Measurements from ENCODE around the gene BASP1. TPM values are rescaled to one million over a fixed set of nuclear protein-coding genes. Genes with fewer than 3 reads are reported as not detected.

The BASP1 gene
- total and polyA plus RNA-seq, 2 experiments from 2014 or later, result 134 to 183 TPM

DNA sequence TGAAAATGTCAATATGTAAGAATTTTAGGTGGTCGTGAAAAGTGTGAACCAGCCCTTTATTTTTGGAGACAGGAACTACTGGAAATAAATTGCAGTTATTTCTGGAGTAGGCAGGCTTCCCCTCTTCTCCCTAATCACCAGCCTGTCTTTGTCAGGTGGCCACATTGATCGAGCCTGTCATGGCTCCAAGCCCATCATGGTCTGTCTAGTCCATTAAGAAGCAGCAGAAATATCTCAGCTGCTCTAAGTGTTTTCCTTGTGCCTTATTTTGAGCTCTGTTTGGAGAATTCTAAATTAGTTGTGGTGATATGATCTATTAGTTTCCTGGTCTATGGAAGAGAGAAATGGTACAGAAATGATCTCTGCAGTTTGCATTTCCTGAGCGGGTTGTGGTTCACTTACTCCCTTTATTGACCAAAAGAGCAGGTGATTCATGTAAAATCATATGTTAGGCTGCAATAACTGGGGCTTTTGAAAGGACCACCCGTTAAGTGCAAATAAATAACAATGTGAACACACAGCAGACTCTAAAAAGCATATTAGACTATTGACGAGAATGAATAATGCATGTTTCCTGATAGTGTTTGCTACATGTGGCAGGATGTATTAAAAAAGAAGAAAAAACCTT is 42.3 kb downstream of the BASP1 start:
- H4K20me1 ChIP-seq (ENCODE audit: insufficient read depth, poor library complexity, severe bottlenecking), result peaks cover 35% of the 10 kb centered on the region

DNA sequence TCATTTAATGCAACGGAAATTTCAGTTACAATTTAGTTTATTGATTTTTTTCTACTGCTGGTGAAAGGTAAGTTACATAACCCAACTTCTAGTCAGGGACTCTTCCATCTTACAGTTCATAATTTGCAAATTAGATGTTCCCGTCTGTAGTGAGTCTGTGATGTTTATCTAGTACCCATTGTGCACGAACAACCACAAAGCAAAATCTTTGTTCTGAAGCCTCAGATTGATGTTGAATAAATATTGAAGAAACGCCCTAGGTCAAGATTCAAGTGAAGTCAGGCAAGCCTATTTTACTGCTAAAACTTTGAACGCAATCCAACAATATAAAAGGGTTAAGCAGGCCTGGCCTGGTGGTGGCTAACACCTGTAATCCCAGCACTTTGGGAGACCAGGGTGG is 43.1 kb downstream of the BASP1 start:
- no peak overlapping the region for H3K27ac ChIP-seq
- H2AFZ ChIP-seq, result no peak overlapping the region
- H3K27me3 ChIP-seq, result no peaks in the 10 kb centered on the region
- no peaks in the 10 kb centered on the region for H3K9me3 ChIP-seq (ENCODE audit: low read depth)
- TF ChIP-seq, protein P1, sequence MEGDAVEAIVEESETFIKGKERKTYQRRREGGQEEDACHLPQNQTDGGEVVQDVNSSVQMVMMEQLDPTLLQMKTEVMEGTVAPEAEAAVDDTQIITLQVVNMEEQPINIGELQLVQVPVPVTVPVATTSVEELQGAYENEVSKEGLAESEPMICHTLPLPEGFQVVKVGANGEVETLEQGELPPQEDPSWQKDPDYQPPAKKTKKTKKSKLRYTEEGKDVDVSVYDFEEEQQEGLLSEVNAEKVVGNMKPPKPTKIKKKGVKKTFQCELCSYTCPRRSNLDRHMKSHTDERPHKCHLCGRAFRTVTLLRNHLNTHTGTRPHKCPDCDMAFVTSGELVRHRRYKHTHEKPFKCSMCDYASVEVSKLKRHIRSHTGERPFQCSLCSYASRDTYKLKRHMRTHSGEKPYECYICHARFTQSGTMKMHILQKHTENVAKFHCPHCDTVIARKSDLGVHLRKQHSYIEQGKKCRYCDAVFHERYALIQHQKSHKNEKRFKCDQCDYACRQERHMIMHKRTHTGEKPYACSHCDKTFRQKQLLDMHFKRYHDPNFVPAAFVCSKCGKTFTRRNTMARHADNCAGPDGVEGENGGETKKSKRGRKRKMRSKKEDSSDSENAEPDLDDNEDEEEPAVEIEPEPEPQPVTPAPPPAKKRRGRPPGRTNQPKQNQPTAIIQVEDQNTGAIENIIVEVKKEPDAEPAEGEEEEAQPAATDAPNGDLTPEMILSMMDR (IDR thresholded peaks at IDR 0.05; ENCODE audit: poor library complexity), result no peak
- no peak for TF ChIP-seq EZH2phosphoT487 (IDR thresholded peaks at IDR 0.05; ENCODE audit: low read depth, severe bottlenecking, unreplicated experiment)
- TF ChIP-seq EZH2 (IDR thresholded peaks at IDR 0.05; ENCODE audit: borderline replicate concordance), result no peak
- peaks cover 100% of the 10 kb centered on the region for H3K79me2 ChIP-seq
- no peak overlapping the region for H3K4me3 ChIP-seq
- H3K4me1 ChIP-seq (ENCODE audit: insufficient read depth), result peaks cover 23% of the 10 kb centered on the region
- DNase-seq (ENCODE audit: low spot score), result no peak
- H4K20me1 ChIP-seq (ENCODE audit: insufficient read depth, poor library complexity, severe bottlenecking), result peaks cover 32% of the 10 kb centered on the region
- H3K4me2 ChIP-seq, result no peak overlapping the region
- no peaks in the 10 kb centered on the region for H3K36me3 ChIP-seq (replicated peaks; ENCODE audit: insufficient read depth, low read depth)
- WGBS (ENCODE audit: low lambda C conversion rate, missing lambda C conversion rate), result 66% methylated on average over 5 of the region's 5 CpGs
- no peaks in the 10 kb centered on the region for H3K9me2 ChIP-seq (replicated peaks; ENCODE audit: insufficient read depth)

More for the DNA sequence above, 42.3 kb downstream of the BASP1 start:
- no peak overlapping the region for H2AFZ ChIP-seq
- H3K27ac ChIP-seq, result no peak overlapping the region
- no peaks in the 10 kb centered on the region for H3K27me3 ChIP-seq
- WGBS (ENCODE audit: low lambda C conversion rate, missing lambda C conversion rate), result 95% methylated on average over 5 of the region's 5 CpGs
- TF ChIP-seq EZH2 (IDR thresholded peaks at IDR 0.05; ENCODE audit: borderline replicate concordance), result no peak
- TF ChIP-seq, protein P1 (IDR thresholded peaks at IDR 0.05; ENCODE audit: poor library complexity), result no peak
- no peak for TF ChIP-seq EZH2phosphoT487 (IDR thresholded peaks at IDR 0.05; ENCODE audit: low read depth, severe bottlenecking, unreplicated experiment)
- H3K9me3 ChIP-seq (ENCODE audit: low read depth), result no peaks in the 10 kb centered on the region
- no peak overlapping the region for H3K4me2 ChIP-seq
- no peaks in the 10 kb centered on the region for H3K9me2 ChIP-seq (replicated peaks; ENCODE audit: insufficient read depth)
- peaks cover 100% of the 10 kb centered on the region for H3K79me2 ChIP-seq
- no peak overlapping the region for H3K4me3 ChIP-seq
- H3K4me1 ChIP-seq (ENCODE audit: insufficient read depth), result peaks cover 23% of the 10 kb centered on the region
- no peaks in the 10 kb centered on the region for H3K36me3 ChIP-seq (replicated peaks; ENCODE audit: insufficient read depth, low read depth)
- no peak for DNase-seq (ENCODE audit: low spot score)

DNA sequence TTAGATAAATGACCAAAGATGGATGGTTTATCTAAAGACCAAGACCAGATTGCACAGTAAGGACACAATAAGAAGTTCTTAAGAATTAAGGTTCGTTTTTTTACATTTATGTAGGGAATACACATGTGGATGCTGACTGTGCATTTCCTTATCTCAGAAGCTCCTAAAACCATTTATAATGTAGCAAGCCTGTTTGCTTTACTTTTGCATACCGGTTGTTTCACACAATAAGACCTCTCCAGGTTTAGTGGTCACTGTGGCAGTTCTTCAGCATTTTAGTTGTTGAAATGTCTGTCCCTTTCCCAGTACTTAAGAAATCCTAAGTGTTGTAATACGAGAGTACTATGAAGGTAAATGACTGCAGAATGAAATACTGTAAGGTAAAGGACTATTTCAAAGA is 43.6 kb downstream of the BASP1 start:
- H3K27ac ChIP-seq, result no peak overlapping the region
- H3K4me1 ChIP-seq (ENCODE audit: insufficient read depth), result peaks cover 23% of the 10 kb centered on the region
- H3K4me2 ChIP-seq, result no peak overlapping the region
- WGBS (ENCODE audit: low lambda C conversion rate, missing lambda C conversion rate), result 54% methylated on average over 3 of the region's 3 CpGs
- peaks cover 100% of the 10 kb centered on the region for H3K79me2 ChIP-seq
- H3K27me3 ChIP-seq, result no peaks in the 10 kb centered on the region
- H3K4me3 ChIP-seq, result no peak overlapping the region
- peaks cover 37% of the 10 kb centered on the region for H4K20me1 ChIP-seq (ENCODE audit: insufficient read depth, poor library complexity, severe bottlenecking)
- TF ChIP-seq EZH2phosphoT487 (IDR thresholded peaks at IDR 0.05; ENCODE audit: low read depth, severe bottlenecking, unreplicated experiment) (no peak), EZH2 (IDR thresholded peaks at IDR 0.05; ENCODE audit: borderline replicate concordance) (no peak)
- TF ChIP-seq, protein P1 (IDR thresholded peaks at IDR 0.05; ENCODE audit: poor library complexity), result no peak
- no peaks in the 10 kb centered on the region for H3K9me3 ChIP-seq (ENCODE audit: low read depth)
- DNase-seq (ENCODE audit: low spot score), result no peak
- no peak overlapping the region for H2AFZ ChIP-seq
- no peaks in the 10 kb centered on the region for H3K36me3 ChIP-seq (replicated peaks; ENCODE audit: insufficient read depth, low read depth)
- H3K9me2 ChIP-seq (replicated peaks; ENCODE audit: insufficient read depth), result no peaks in the 10 kb centered on the region

All from hepatocyte (in vitro differentiated cells).